Endodermal cell (in vitro differentiated cells): ENCODE results near the gene NXPH4. TPM values are rescaled to one million over a fixed set of nuclear protein-coding genes. Genes with fewer than 3 reads are reported as not detected.

Source experiments
- DNase-seq: peaks from one replicate; pipeline ENCODE4 v3.0.0-alpha.2; 2017
- H3K27ac ChIP-seq: 2 replicates; pipeline ENCODE4 v1.5.1; 2013; ENCODE audit warnings: mild to moderate bottlenecking, low read depth, low read length, moderate library complexity
- H3K27me3 ChIP-seq: 2 replicates; pipeline ENCODE4 v1.6.1; 2013; ENCODE audit warnings: mild to moderate bottlenecking, low read length, moderate library complexity; ENCODE audit not compliant: insufficient read depth, control insufficient read depth, poor library complexity, severe bottlenecking
- H3K36me3 ChIP-seq: 2 replicates; pipeline ENCODE4 v1.7.0; 2013; ENCODE audit warnings: mild to moderate bottlenecking, low read length, moderate library complexity; ENCODE audit not compliant: control insufficient read depth, insufficient read depth
- H3K4me1 ChIP-seq: one replicate; pipeline ENCODE4 v1.7.0; 2013; ENCODE audit warnings: low read length; ENCODE audit not compliant: control insufficient read depth, insufficient read depth
- H3K4me3 ChIP-seq: 2 replicates; pipeline ENCODE4 v1.5.1; 2013; ENCODE audit warnings: mild to moderate bottlenecking, low read length, moderate library complexity
- H3K9ac ChIP-seq: 2 replicates; pipeline ENCODE4 v1.6.1; 2013; ENCODE audit warnings: mild to moderate bottlenecking, low read length, moderate library complexity; ENCODE audit not compliant: poor library complexity, severe bottlenecking; ENCODE audit errors: extremely low read depth
- H3K9me3 ChIP-seq: 2 replicates; pipeline ENCODE4 v1.6.1; 2013; ENCODE audit warnings: mild to moderate bottlenecking, low read length, moderate library complexity; ENCODE audit not compliant: control insufficient read depth
- H3K27ac Mint-ChIP-seq: 2 replicates; pipeline ENCODE4 v1.8.0; 2020; ENCODE audit warnings: mixed read lengths
- H3K27me3 Mint-ChIP-seq: 2 replicates; pipeline ENCODE4 v1.8.0; 2021; ENCODE audit warnings: mild to moderate bottlenecking, mixed read lengths; ENCODE audit not compliant: insufficient read depth
- H3K36me3 Mint-ChIP-seq: 2 replicates; pipeline ENCODE4 v1.8.0; 2020; ENCODE audit warnings: low read depth, mixed read lengths
- H3K4me1 Mint-ChIP-seq: 2 replicates; pipeline ENCODE4 v1.8.0; 2020; ENCODE audit warnings: mixed read lengths
- H3K4me3 Mint-ChIP-seq: 2 replicates; pipeline ENCODE4 v1.8.0; 2020; ENCODE audit warnings: mild to moderate bottlenecking, moderate library complexity, mixed read lengths
- H3K9me3 Mint-ChIP-seq: 2 replicates; pipeline ENCODE4 v1.8.0; 2020; ENCODE audit warnings: mild to moderate bottlenecking, mixed read lengths
- CTCF ChIP-seq: fragments of 200-600 bp; sonication (generic); conservative IDR thresholded peaks from 2 replicates; pipeline ENCODE4 v1.5.0; 2021; ENCODE audit warnings: antibody characterized with exemption, mild to moderate bottlenecking
- WGBS, 2 experiments: methylation state at CpG; one replicate each; pipeline versions ENCODE4 v1.1.5 to v1.1.7; 2013; ENCODE audit warnings: missing lambda C conversion rate in 2 of 2, mixed read lengths in 1 of 2; ENCODE audit not compliant: insufficient coverage in 1 of 2, insufficient read length in 1 of 2; 5-methylcytosine and 5-hydroxymethylcytosine counted together
- total RNA-seq, 2 donors: library from RNA; stranded (reverse); fragmentation: NEBNext Ultra II Directional in 1 of 2; extraction: Animal tissue kit (Norgen Biotek cat#: 25700) in 1 of 2; gene quantifications; 2 replicates in 1 of 2; 3 replicates in 1 of 2; pipeline ENCODE4 v1.2.1, GENCODE V29; 2021

NXPH4 gene
- total RNA-seq, 2 donors from 2014 or later = 0.31 to 1.1 TPM

DNA sequence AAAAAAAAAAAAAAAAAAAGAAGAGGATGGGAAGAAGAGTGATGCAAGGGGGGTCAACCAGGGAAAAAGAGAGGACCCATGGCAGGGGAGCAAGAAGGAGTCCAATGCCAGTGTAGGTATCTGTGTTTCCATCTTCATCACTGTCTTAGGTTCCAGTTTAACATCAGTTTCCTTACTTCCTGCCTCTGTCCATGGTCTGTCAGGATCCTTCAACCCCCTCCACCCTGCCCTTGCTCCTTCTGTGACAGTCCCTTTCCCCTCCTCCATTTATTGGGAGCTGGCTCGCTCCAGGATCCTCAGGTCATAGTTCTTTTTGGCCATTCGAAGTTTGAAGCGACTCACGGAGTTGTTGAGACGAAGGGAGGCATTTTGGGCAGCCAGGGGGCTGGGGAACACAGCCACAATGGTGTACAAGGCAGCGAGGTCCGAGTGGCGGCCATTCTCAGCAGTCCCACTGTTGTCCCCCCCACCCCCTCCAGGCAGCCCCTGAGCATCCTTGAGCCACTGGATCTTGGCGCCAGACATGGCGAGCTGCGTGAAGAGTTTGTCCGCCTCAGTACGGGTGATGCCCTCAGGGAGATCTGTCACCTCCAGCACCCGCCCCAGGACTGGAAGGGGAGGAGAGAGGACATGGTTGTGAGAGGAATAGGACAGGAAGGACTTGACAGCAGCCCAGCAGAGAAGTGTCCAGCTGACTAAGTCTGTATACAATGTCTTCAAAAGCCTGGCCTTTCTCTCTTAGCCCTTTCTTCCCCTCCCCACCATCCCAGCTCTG is 38.1 kb downstream of the NXPH4 start:
- no peak overlapping the region for H3K4me3 Mint-ChIP-seq
- Histone ChIP-seq H3K36me3 (peaks cover 43% of the 10 kb centered on the region), H3K27ac (no peak overlapping the region), H3K27me3 (no peaks in the 10 kb centered on the region), H3K4me3 (no peak overlapping the region), H3K9me3 (no peaks in the 10 kb centered on the region), H3K4me1 (no peaks in the 10 kb centered on the region), H3K9ac (no peak overlapping the region)
- 98 to 99% methylated on average over 10 to 14 of the region's 14 CpGs for WGBS, 2 experiments
- TF ChIP-seq CTCF = no peak
- H3K4me1 Mint-ChIP-seq = no peaks in the 10 kb centered on the region
- H3K27me3 Mint-ChIP-seq = no peaks in the 10 kb centered on the region
- peaks cover 38% of the 10 kb centered on the region for H3K36me3 Mint-ChIP-seq
- H3K9me3 Mint-ChIP-seq = no peaks in the 10 kb centered on the region
- DNase-seq = no peak
- no peak overlapping the region for H3K27ac Mint-ChIP-seq

GRCh38 chr12:57255916-57256315 is 39.3 kb downstream of the NXPH4 start:
- H3K4me1 Mint-ChIP-seq = peaks cover 8% of the 10 kb centered on the region
- Histone ChIP-seq H3K27me3 (no peaks in the 10 kb centered on the region), H3K4me1 (peaks cover 8% of the 10 kb centered on the region), H3K36me3 (peaks cover 46% of the 10 kb centered on the region), H3K4me3 (no peak overlapping the region), H3K27ac (no peak overlapping the region), H3K9ac (no peak overlapping the region), H3K9me3 (no peaks in the 10 kb centered on the region)
- H3K9me3 Mint-ChIP-seq = no peaks in the 10 kb centered on the region
- no peak for TF ChIP-seq CTCF
- H3K27me3 Mint-ChIP-seq = no peaks in the 10 kb centered on the region
- H3K4me3 Mint-ChIP-seq = no peak overlapping the region
- H3K27ac Mint-ChIP-seq = no peak overlapping the region
- DNase-seq = no peak
- peaks cover 45% of the 10 kb centered on the region for H3K36me3 Mint-ChIP-seq
- WGBS, 2 experiments = 93 to 100% methylated on average over 2 to 6 of the region's 6 CpGs

DNA sequence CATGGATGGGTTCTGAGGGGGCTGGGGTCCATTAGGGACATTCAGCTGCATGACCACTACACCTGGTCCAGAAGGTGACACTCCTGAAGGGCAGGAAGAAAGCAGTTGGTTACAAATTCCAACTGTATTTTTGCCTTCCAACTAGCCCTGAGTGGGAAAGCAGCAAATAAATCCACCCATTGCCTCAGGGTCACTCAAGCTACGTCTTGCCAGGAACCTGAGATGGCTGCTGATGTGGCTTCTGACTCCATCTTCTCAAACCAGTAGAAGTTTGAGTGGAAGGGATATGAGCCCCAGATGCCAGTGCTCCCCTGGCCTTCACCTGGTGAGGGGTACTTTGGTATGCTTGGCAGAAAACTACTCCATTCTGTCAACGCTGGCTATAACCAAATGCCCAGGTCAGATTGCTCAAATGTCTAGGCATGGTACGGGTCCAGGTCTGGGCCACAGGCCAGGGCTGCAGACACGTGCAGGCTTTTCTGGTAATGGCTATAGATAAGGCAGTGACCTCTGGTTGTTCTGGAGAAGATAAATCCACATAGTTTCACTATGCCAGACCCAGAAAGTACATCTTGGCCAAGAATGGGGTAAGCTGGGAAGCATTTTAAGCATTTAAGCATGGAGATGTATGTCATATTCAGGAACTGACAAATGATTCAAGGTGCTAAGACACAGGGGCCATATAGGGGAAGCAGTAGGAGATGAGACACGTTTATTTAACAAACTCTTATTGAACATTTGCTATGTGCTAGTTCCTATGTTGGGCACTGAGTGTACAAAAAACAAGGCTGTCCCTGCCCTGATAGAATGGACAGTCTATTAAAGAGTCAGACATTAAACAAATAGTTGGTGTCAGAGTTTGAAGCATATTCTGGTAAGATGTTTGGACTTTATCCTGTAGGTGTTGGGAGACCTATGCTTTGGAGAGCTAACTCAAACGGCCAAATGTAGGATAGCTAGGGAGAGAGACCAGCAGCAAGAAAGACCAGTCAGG is 42.7 kb downstream of the NXPH4 start:
- DNase-seq = no peak
- no peak for TF ChIP-seq CTCF
- peaks cover 30% of the 10 kb centered on the region for H3K4me1 Mint-ChIP-seq
- Histone ChIP-seq H3K4me3 (no peak overlapping the region), H3K9ac (no peak overlapping the region), H3K9me3 (no peaks in the 10 kb centered on the region), H3K36me3 (peaks cover 43% of the 10 kb centered on the region), H3K27ac (no peak overlapping the region), H3K27me3 (no peaks in the 10 kb centered on the region), H3K4me1 (peaks cover 21% of the 10 kb centered on the region)
- WGBS, 2 experiments = 87 to 96% methylated on average over 5 to 6 of the region's 6 CpGs
- H3K9me3 Mint-ChIP-seq = no peaks in the 10 kb centered on the region
- H3K27me3 Mint-ChIP-seq = no peaks in the 10 kb centered on the region
- peaks cover 43% of the 10 kb centered on the region for H3K36me3 Mint-ChIP-seq
- no peak overlapping the region for H3K4me3 Mint-ChIP-seq
- H3K27ac Mint-ChIP-seq = no peak overlapping the region
